ENCODE results near the gene CLN6.

Gene CLN6

DNA sequence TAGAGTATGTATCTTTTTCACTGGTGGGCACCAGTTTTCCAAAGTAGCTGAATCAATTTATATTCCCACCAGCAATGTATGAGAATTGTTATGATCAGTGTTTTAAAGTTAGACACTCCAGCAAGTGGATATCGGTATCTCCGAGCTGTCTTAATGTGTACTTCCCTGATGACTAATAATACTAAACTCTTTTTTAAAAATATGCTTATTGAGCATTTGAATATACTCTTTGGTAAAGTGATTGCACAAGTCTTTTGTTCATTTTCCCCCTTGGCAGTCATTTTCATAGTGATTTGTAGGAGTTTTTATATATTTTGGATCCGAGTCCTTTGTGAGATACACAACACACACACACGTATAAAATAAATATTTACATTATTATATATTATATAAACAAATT, 35.6 kb upstream of the CLN6 start:
- no peak overlapping the region for H3K4me3 ChIP-seq (ENCODE audit: control insufficient read depth, low read depth, low read length)
- TF ChIP-seq CTCF (conservative IDR thresholded peaks at IDR 0.05; ENCODE audit: control insufficient read depth, insufficient read depth, low read depth, low read length): no peak
- DNase-seq (ENCODE audit: low read depth): no peak

DNA sequence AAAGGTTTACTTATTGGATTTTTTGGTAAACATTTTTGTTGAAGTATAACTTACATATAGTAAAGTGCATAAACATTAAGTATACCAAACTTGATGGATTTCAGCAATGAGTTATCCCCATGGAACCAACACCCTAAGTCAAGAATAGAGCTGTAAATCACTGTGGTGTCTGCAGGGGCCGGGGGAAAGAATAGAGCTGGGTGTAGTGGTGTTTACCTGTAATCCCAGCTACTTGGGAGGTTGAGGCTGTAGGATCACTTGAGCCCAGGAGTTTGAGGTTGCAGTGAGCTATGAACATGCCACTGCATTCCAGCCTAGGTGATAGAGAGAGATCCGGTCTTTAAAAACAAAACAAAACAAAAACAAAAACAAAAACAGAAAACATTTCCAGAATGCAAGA, 34.8 kb upstream of the CLN6 start:
- TF ChIP-seq CTCF (conservative IDR thresholded peaks at IDR 0.05; ENCODE audit: control insufficient read depth, insufficient read depth, low read depth, low read length): no peak
- no peak overlapping the region for H3K4me3 ChIP-seq (ENCODE audit: control insufficient read depth, low read depth, low read length)
- DNase-seq (ENCODE audit: low read depth): no peak

- H3K4me3 ChIP-seq (ENCODE audit: control insufficient read depth, low read depth, low read length): no peak overlapping the region
- no peak for DNase-seq (ENCODE audit: low read depth)
- TF ChIP-seq CTCF (conservative IDR thresholded peaks at IDR 0.05; ENCODE audit: control insufficient read depth, insufficient read depth, low read depth, low read length): no peak
Observed at GRCh38 chr15:68262514-68263356, 33.2 kb upstream of the CLN6 start.

DNA sequence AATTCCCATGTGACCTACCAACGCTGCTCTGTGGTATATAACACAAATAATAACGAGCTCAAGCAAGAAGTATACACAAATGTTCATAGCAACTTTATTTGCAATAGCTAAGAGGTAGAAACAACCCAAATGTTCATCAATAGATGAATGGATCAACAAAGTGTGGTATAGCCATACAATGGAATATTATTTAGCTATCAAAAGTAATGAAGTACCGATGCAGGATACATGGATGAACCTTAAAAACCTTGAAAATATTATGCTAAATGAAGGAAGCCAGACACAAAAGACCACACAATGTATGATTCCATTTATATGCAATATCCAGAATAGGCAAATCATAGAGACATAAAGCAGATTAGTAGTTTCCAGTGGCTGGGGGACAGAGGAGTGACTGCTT, 32.5 kb upstream of the CLN6 start:
- no peak overlapping the region for H3K4me3 ChIP-seq (ENCODE audit: control insufficient read depth, low read depth, low read length)
- no peak for TF ChIP-seq CTCF (conservative IDR thresholded peaks at IDR 0.05; ENCODE audit: control insufficient read depth, insufficient read depth, low read depth, low read length)
- DNase-seq (ENCODE audit: low read depth): no peak

GRCh38 chr15:68261241-68261640, 31.7 kb upstream of the CLN6 start:
- TF ChIP-seq CTCF (conservative IDR thresholded peaks at IDR 0.05; ENCODE audit: control insufficient read depth, insufficient read depth, low read depth, low read length): no peak
- DNase-seq (ENCODE audit: low read depth): no peak
- no peak overlapping the region for H3K4me3 ChIP-seq (ENCODE audit: control insufficient read depth, low read depth, low read length)

- TF ChIP-seq CTCF (conservative IDR thresholded peaks at IDR 0.05; ENCODE audit: control insufficient read depth, insufficient read depth, low read depth, low read length): no peak
Observed at GRCh38 chr15:68259883-68260282, 30.4 kb upstream of the CLN6 start.

More at GRCh38 chr15:68259883-68260282, 30.4 kb upstream of the CLN6 start:
- H3K4me3 ChIP-seq (ENCODE audit: control insufficient read depth, low read depth, low read length): no peak overlapping the region
- DNase-seq (ENCODE audit: low read depth): no peak
